K562 (cell line): ENCODE measurements around the gene PRC1. TPM values are rescaled to one million over a fixed set of nuclear protein-coding genes. Genes with fewer than 3 reads are reported as not detected.

Experiments
- ARID2 ChIP-seq: fragments of 450-650 bp; IDR thresholded peaks from 2 replicates; pipeline ENCODE4 v1.6.1; 2017; ENCODE audit warnings: antibody characterized with exemption, mild to moderate bottlenecking
- BCLAF1 ChIP-seq, 2 experiments: fragments of 450-650 bp in 1 of 2; IDR thresholded peaks; 2 replicates each; pipeline ENCODE4 v1.6.1; 2011 to 2017; ENCODE audit warnings: low read depth in 2 of 2, antibody characterized with exemption in 1 of 2, borderline replicate concordance in 1 of 2, low read length in 1 of 2, mild to moderate bottlenecking in 1 of 2, mixed read lengths in 1 of 2; ENCODE audit not compliant: control insufficient read depth in 1 of 2
- E2F6 ChIP-seq, 2 experiments: IDR thresholded peaks; 2 replicates each; pipeline ENCODE4 v1.6.1; 2011; ENCODE audit warnings: borderline replicate concordance in 1 of 2, control low read depth in 1 of 2, low read depth in 1 of 2, low read length in 1 of 2, mild to moderate bottlenecking in 1 of 2, mixed read lengths in 1 of 2, moderate library complexity in 1 of 2; ENCODE audit not compliant: insufficient read depth in 1 of 2, insufficient read length in 1 of 2, poor library complexity in 1 of 2, severe bottlenecking in 1 of 2; ENCODE audit errors: extremely low read depth in 1 of 2
- ESRRA ChIP-seq: fragments of 450-650 bp; IDR thresholded peaks from 2 replicates; pipeline ENCODE4 v1.6.1; 2014; ENCODE audit warnings: low read depth, mild to moderate bottlenecking, moderate library complexity, borderline replicate concordance
- HOMEZ ChIP-seq: fragments of 250-450 bp; sonication (Bioruptor Pico); IDR thresholded peaks from 2 replicates; pipeline ENCODE4 v1.4.0; 2020; ENCODE audit warnings: mild to moderate bottlenecking, moderate library complexity
- LCOR ChIP-seq: sonication (generic); formaldehyde crosslinking; IDR thresholded peaks from 2 replicates; pipeline ENCODE4 v1.8.0; 2022; ENCODE audit warnings: mild to moderate bottlenecking, missing genetic modification reagents
- MXD1 ChIP-seq: fragments of 250-450 bp; sonication (Bioruptor Pico); IDR thresholded peaks from 2 replicates; pipeline ENCODE4 v1.8.0; 2021; ENCODE audit warnings: borderline replicate concordance, mild to moderate bottlenecking, moderate library complexity; ENCODE audit not compliant: poor library complexity, severe bottlenecking
- NCOA6 ChIP-seq: fragments of 450-650 bp; IDR thresholded peaks from 2 replicates; pipeline ENCODE4 v1.6.1; 2017; ENCODE audit warnings: mild to moderate bottlenecking
- PBX2 ChIP-seq, 2 experiments: IDR thresholded peaks in 1 of 2; conservative IDR thresholded peaks in 1 of 2; 2 replicates each; pipeline ENCODE4 v1.6.1; 2016; ENCODE audit warnings: low read depth in 2 of 2, mild to moderate bottlenecking in 1 of 2, missing compliant biosample characterization in 1 of 2, missing genetic modification characterization in 1 of 2, moderate library complexity in 1 of 2
- PCBP2 ChIP-seq: fragments of 200-400 bp; formaldehyde crosslinking; IDR thresholded peaks from 2 replicates; pipeline ENCODE4 v1.6.1; 2018; ENCODE audit warnings: low read length, low read depth, mild to moderate bottlenecking, moderate library complexity; ENCODE audit not compliant: poor library complexity, severe bottlenecking
- PHB2 ChIP-seq: fragments of 450-650 bp; IDR thresholded peaks from 2 replicates; pipeline ENCODE4 v1.6.1; 2017; ENCODE audit warnings: low read depth
- SMAD2 ChIP-seq: fragments of 150-350 bp; IDR thresholded peaks from 2 replicates; pipeline ENCODE4 v1.6.1; 2014; ENCODE audit warnings: low read depth, mild to moderate bottlenecking, low read length
- SMAD3 ChIP-seq: fragments of 450-650 bp; formaldehyde crosslinking; conservative IDR thresholded peaks from 2 replicates; pipeline ENCODE4 v1.4.0; 2020; ENCODE audit warnings: mild to moderate bottlenecking
- SNIP1 ChIP-seq: fragments of 450-650 bp; IDR thresholded peaks from 2 replicates; pipeline ENCODE4 v1.7.1; 2017; ENCODE audit warnings: low read depth, mild to moderate bottlenecking
- TSC22D4 ChIP-seq: fragments of 450-650 bp; IDR thresholded peaks from 2 replicates; pipeline ENCODE4 v1.6.1; 2016; ENCODE audit warnings: missing genetic modification characterization, missing biosample characterization, control low read depth
- ZEB2 ChIP-seq: fragments of 450-650 bp; IDR thresholded peaks from 2 replicates; pipeline ENCODE4 v1.6.1; 2016
- ZKSCAN3 ChIP-seq: fragments of 250-450 bp; sonication (Bioruptor Pico); IDR thresholded peaks from 2 replicates; pipeline ENCODE4 v1.4.0; 2020
- ZNF184 ChIP-seq: sonication (generic); formaldehyde crosslinking; IDR thresholded peaks from 2 replicates; pipeline ENCODE4 v1.5.0; 2020; ENCODE audit warnings: missing genetic modification reagents
- polyA plus RNA-seq, 8 experiments: library from polyadenylated mRNA; depleted of rRNA in 4 of 8; stranded (reverse) in 5 of 8; unstranded in 3 of 8; fragments of >200 nt; fragmentation: Nextera tagmentation in 2 of 8; fragmentation: Illumina TruSeq in 1 of 8; extraction: Ambion mirVana in 2 of 8; extraction: Trizol in 1 of 8; gene quantifications; 2 replicates each; pipeline versions ENCODE4 v1.2.1 to v1.2.3, GENCODE V29; 2011 to 2014; ENCODE audit warnings: inconsistent platforms in 1 of 8, missing spikeins in 1 of 8
- total RNA-seq, 7 experiments: library from RNA; depleted of rRNA in 6 of 7; stranded (reverse); fragments of >200 nt in 6 of 7; fragmentation: Illumina TruSeq in 2 of 7; extraction: Trizol in 2 of 7; gene quantifications; 2 replicates each; pipeline versions ENCODE4 v1.2.1 to v1.2.3, GENCODE V29; 2011 to 2021; ENCODE audit warnings: low replicate concordance in 1 of 7

Gene PRC1
- total and polyA plus RNA-seq, 9 of the 15 experiments (the other 6 are each of a cell fraction or from before 2014, with no cell fraction given) = 156 to 391 (median 240) TPM

- TF ChIP-seq ESRRA = no peak
- TF ChIP-seq ZNF184 = no peak
- TF ChIP-seq PHB2 = no peak
- no peak for TF ChIP-seq SMAD2
- TF ChIP-seq SMAD3 (CRISPR knock-in tag) = 0 out of 2 replicates have a peak, but pooled peaks have one; percentile 19
- no peak for TF ChIP-seq PCBP2
- TF ChIP-seq LCOR (CRISPR knock-in tag) = no peak
- TF ChIP-seq NCOA6 = no peak
- TF ChIP-seq MXD1 (CRISPR knock-in tag) = no peak
- TF ChIP-seq BCLAF1 (IDR thresholded peaks at IDR 0.05; ENCODE audit: borderline replicate concordance in 1 of 2, control insufficient read depth in 1 of 2, low read depth in 2 of 2, low read length in 1 of 2) = no peak
- TF ChIP-seq ARID2 = no peak
- TF ChIP-seq PBX2 (CRISPR knock-in tag; IDR thresholded peaks at IDR 0.05; ENCODE audit: low read depth) = no peak
- no peak for TF ChIP-seq PBX2 (tag; conservative IDR thresholded peaks at IDR 0.05; ENCODE audit: low read depth)
- TF ChIP-seq SNIP1 = no peak
- TF ChIP-seq ZKSCAN3 (CRISPR knock-in tag) = no peak
- no peak for TF ChIP-seq HOMEZ (CRISPR knock-in tag)
- TF ChIP-seq E2F6 (IDR thresholded peaks at IDR 0.05; ENCODE audit: borderline replicate concordance in 1 of 2, extremely low read depth in 1 of 2, insufficient read depth in 1 of 2, insufficient read length in 1 of 2, low read depth in 1 of 2, low read length in 1 of 2, poor library complexity in 1 of 2, severe bottlenecking in 1 of 2) = no peak
- TF ChIP-seq TSC22D4 (tag) = no peak
- TF ChIP-seq ZEB2 = peak; percentile 62; the same call in 1 of the 2 replicates
These were observed 59.9 kb downstream of the PRC1 start (continued) for GRCh38 chr15:90934256-90934948.
